IMR-90 (cell line): ENCODE data around the gene LONP2. TPM values are rescaled to one million over a fixed set of nuclear protein-coding genes. Genes with fewer than 3 reads are reported as not detected.

Experiments
- ATAC-seq: fragments of 200-7000 bp; cut with Tn5 transposase; 2 replicates; pipeline ENCODE4 v1.9.1; 2020; ENCODE audit warnings: low read depth, mild to moderate bottlenecking, moderate library complexity
- BruUV-seq: library from RNA; stranded (reverse); fragments of 400-500 nt; replicated peaks from 2 replicates; lab custom pipeline; 2021; lab: Mats Ljungman, UMichigan
- CTCF ChIA-PET: fragments of 300-600 bp; formaldehyde crosslinking; extraction: SDS; loops from one replicate; lab custom pipeline; 2021; ENCODE audit warnings: antibody characterized with exemption; lab: Yijun Ruan, JAX
- POLR2A ChIA-PET: fragments of 300-600 bp; sonication (Branson Sonifier 250); formaldehyde crosslinking; loops from one replicate; lab custom pipeline; 2022; ENCODE audit warnings: antibody characterized with exemption; ENCODE audit not compliant: unreplicated experiment; lab: Charles Lee
- DNase-seq: peaks from one replicate; pipeline ENCODE4 v3.0.0; 2013
- H2AFZ ChIP-seq: replicated peaks from 2 replicates; pipeline ENCODE3; 2013; ENCODE audit warnings: low read length, mild to moderate bottlenecking; ENCODE audit not compliant: poor library complexity
- H2AK5ac ChIP-seq: 2 replicates; pipeline ENCODE4 v1.6.1; 2013; ENCODE audit warnings: low read depth, low read length, inconsistent platforms
- H2AK9ac ChIP-seq: replicated peaks from 2 replicates; pipeline ENCODE3; 2013; ENCODE audit warnings: mild to moderate bottlenecking, low read depth, low read length, moderate library complexity; ENCODE audit not compliant: poor library complexity
- H2BK120ac ChIP-seq: 2 replicates; pipeline ENCODE4 v1.6.1; 2013; ENCODE audit warnings: low read depth, low read length, inconsistent platforms
- H2BK15ac ChIP-seq: 3 replicates; pipeline ENCODE4 v1.6.1; 2013; ENCODE audit warnings: low read depth, low read length, inconsistent platforms
- H2BK20ac ChIP-seq: 2 replicates; pipeline ENCODE4 v1.6.1; 2013; ENCODE audit warnings: low read depth, mild to moderate bottlenecking, inconsistent platforms, low read length, moderate library complexity
- H2BK5ac ChIP-seq: 2 replicates; pipeline ENCODE4 v1.6.1; 2013; ENCODE audit warnings: mild to moderate bottlenecking, low read depth, low read length, inconsistent platforms; ENCODE audit not compliant: poor library complexity, severe bottlenecking
- H3K14ac ChIP-seq: replicated peaks from 2 replicates; pipeline ENCODE4 v1.6.1; 2013; ENCODE audit warnings: low read depth, low read length, inconsistent platforms
- H3K18ac ChIP-seq: 2 replicates; pipeline ENCODE4 v1.6.1; 2013; ENCODE audit warnings: low read depth, low read length, control low read depth
- H3K23ac ChIP-seq: 2 replicates; pipeline ENCODE4 v1.6.1; 2013; ENCODE audit warnings: low read depth, low read length, inconsistent platforms
- H3K27ac ChIP-seq: 2 replicates; pipeline ENCODE4 v1.5.1; 2013; ENCODE audit warnings: mild to moderate bottlenecking, control low read depth, low read length; ENCODE audit not compliant: insufficient read depth
- H3K27me3 ChIP-seq: 2 replicates; pipeline ENCODE4 v1.6.1; 2013; ENCODE audit warnings: low read length; ENCODE audit not compliant: control insufficient read depth, insufficient read depth
- H3K36me3 ChIP-seq: 2 replicates; pipeline ENCODE4 v1.6.1; 2013; ENCODE audit warnings: low read length, mixed read lengths; ENCODE audit not compliant: control insufficient read depth, insufficient read depth
- H3K4ac ChIP-seq: 2 replicates; pipeline ENCODE4 v1.6.1; 2013; ENCODE audit warnings: low read depth, low read length, inconsistent platforms
- H3K4me1 ChIP-seq: 2 replicates; pipeline ENCODE4 v1.6.1; 2013; ENCODE audit warnings: low read length, mixed read lengths; ENCODE audit not compliant: control insufficient read depth, insufficient read depth
- H3K4me2 ChIP-seq: 2 replicates; pipeline ENCODE4 v1.6.1; 2013; ENCODE audit warnings: low read depth, mild to moderate bottlenecking, control low read depth, low read length, moderate library complexity
- H3K4me3 ChIP-seq: 2 replicates; pipeline ENCODE4 v1.5.1; 2013; ENCODE audit warnings: low read depth, mild to moderate bottlenecking, control low read depth, low read length, moderate library complexity; ENCODE audit not compliant: insufficient read depth
- H3K56ac ChIP-seq: 2 replicates; pipeline ENCODE4 v1.6.1; 2013; ENCODE audit warnings: low read length, inconsistent platforms; ENCODE audit not compliant: insufficient read depth; ENCODE audit errors: extremely low read depth
- H3K79me1 ChIP-seq, 2 experiments: 2 replicates each; pipeline ENCODE4 v1.6.1; 2013; ENCODE audit warnings: low read length in 2 of 2, inconsistent platforms in 1 of 2, low read depth in 1 of 2
- H3K9ac ChIP-seq: 2 replicates; pipeline ENCODE4 v1.6.1; 2013; ENCODE audit warnings: low read depth, low read length, control low read depth
- H3K9me1 ChIP-seq: 2 replicates; pipeline ENCODE4 v1.6.1; 2013; ENCODE audit warnings: low read length, inconsistent platforms; ENCODE audit not compliant: insufficient read depth
- H3K9me3 ChIP-seq: 2 replicates; pipeline ENCODE4 v1.6.1; 2013; ENCODE audit warnings: low read length; ENCODE audit not compliant: control insufficient read depth, insufficient read depth
- H4K20me1 ChIP-seq: 2 replicates; pipeline ENCODE4 v1.6.1; 2013; ENCODE audit warnings: low read length, inconsistent platforms; ENCODE audit not compliant: insufficient read depth
- H4K5ac ChIP-seq: 2 replicates; pipeline ENCODE4 v1.6.1; 2013; ENCODE audit warnings: mild to moderate bottlenecking, low read depth, low read length, control low read depth
- H4K8ac ChIP-seq, 2 experiments: 2 replicates each; pipeline ENCODE4 v1.6.1; 2013; ENCODE audit warnings: low read depth in 2 of 2, low read length in 2 of 2, control low read depth in 1 of 2, inconsistent platforms in 1 of 2
- H4K91ac ChIP-seq: 2 replicates; pipeline ENCODE4 v1.6.1; 2013; ENCODE audit warnings: low read depth, low read length, inconsistent platforms; ENCODE audit not compliant: insufficient read depth
- MAFK ChIP-seq: IDR thresholded peaks from 2 replicates; pipeline ENCODE4 v1.6.1; 2012; ENCODE audit warnings: low read depth, low read length, improper control_type of control experiment
- MAZ ChIP-seq: IDR thresholded peaks from 2 replicates; pipeline ENCODE4 v1.6.1; 2012; ENCODE audit warnings: low read depth, mild to moderate bottlenecking, low read length, improper control_type of control experiment, moderate library complexity, borderline replicate concordance
- MXI1 ChIP-seq: IDR thresholded peaks from 2 replicates; pipeline ENCODE4 v1.6.1; 2012; ENCODE audit warnings: low read depth, mild to moderate bottlenecking, low read length, moderate library complexity, borderline replicate concordance
- POLR2A ChIP-seq: IDR thresholded peaks from 2 replicates; pipeline ENCODE4 v1.6.1; 2012; ENCODE audit warnings: mild to moderate bottlenecking, low read depth, low read length
- RAD21 ChIP-seq: IDR thresholded peaks from 2 replicates; pipeline ENCODE4 v1.6.1; 2012; ENCODE audit warnings: low read length, improper control_type of control experiment
- RCOR1 ChIP-seq: IDR thresholded peaks from 2 replicates; pipeline ENCODE4 v1.6.1; 2012; ENCODE audit warnings: mild to moderate bottlenecking, low read length, improper control_type of control experiment; ENCODE audit not compliant: insufficient replicate concordance
- WGBS, 2 experiments: methylation state at CpG; one replicate each; pipeline versions ENCODE4 v1.1.5 to v1.1.7; 2013; ENCODE audit warnings: missing lambda C conversion rate in 2 of 2; ENCODE audit not compliant: insufficient read length in 1 of 2; ENCODE audit errors: extremely low coverage in 2 of 2; 5-methylcytosine and 5-hydroxymethylcytosine counted together
- dilution Hi-C: fragments of 300-500 bp; cut with HindIII; formaldehyde crosslinking; loops from one replicate; pipeline ENCODE4 v1.14.3; 2018; ENCODE audit warnings: low sequenced_read_pairs; ENCODE audit not compliant: unreplicated experiment
- in situ Hi-C: fragments of 300-500 bp; cut with MboI; formaldehyde crosslinking; loops from 3 replicates; pipeline ENCODE4 v1.14.3; 2019; ENCODE audit warnings: low sequenced_read_pairs, inconsistent platforms, mixed read lengths
- intact Hi-C: fragments of 100-400 bp; cut with micrococcal nuclease; formaldehyde crosslinking; loops from 2 replicates; pipeline ENCODE4 v1.10.0; 2022
- polyA plus RNA-seq, 3 experiments: library from polyadenylated mRNA; depleted of rRNA; stranded (reverse); fragments of >200 nt; gene quantifications; 2 replicates each; pipeline ENCODE4 v1.2.3, GENCODE V29; 2012; ENCODE audit warnings: low replicate concordance in 1 of 3
- total RNA-seq: library from RNA; depleted of rRNA; stranded (reverse); fragments of >200 nt; gene quantifications from 2 replicates; pipeline ENCODE4 v1.2.3, GENCODE V29; 2012
- TF ChIP-seq, protein P1 (sequence below): fragments of 150-350 bp; IDR thresholded peaks from 2 replicates; pipeline ENCODE4 v1.6.1; 2016; ENCODE audit warnings: low read depth, mild to moderate bottlenecking, low read length, moderate library complexity, borderline replicate concordance
- TF ChIP-seq, protein P2 (sequence below): fragments of 150-350 bp; IDR thresholded peaks from 2 replicates; pipeline ENCODE4 v1.6.1; 2017; ENCODE audit warnings: mild to moderate bottlenecking, antibody characterized with exemption, low read length, low read depth
- TF ChIP-seq, protein P3 (sequence below): conservative IDR thresholded peaks from 2 replicates; pipeline ENCODE4 v1.5.1; 2012; ENCODE audit warnings: mild to moderate bottlenecking, low read depth, low read length, improper control_type of control experiment

Gene LONP2
- total and polyA plus RNA-seq, 2 of the 4 experiments (the other 2 are of a cell fraction) = 31.5 to 90.9 TPM

DNA sequence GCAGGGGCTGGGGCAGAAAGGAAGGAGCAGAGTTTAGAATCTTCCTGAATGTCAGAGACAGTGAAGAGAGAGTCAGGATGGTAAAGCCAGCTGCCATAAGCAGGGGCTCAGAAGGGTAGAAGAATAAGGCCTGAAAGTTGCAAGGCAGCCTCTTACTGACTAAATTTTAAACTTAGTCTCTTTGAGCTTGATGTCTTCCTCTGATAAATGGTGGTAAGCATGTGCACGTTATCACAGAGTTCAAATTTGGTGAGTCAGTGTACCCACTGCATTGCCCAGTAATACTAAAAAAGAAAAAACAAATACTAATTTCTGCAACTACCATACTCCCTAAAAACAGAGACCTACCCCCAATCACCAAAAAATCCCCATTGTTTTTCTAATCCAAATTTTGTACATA, 96.0 kb downstream of the LONP2 start:
- Histone ChIP-seq H3K9me3 (no peaks in the 10 kb centered on the region), H4K5ac (no peak overlapping the region), H3K36me3 (peaks cover 12% of the 10 kb centered on the region), H3K4ac (no peak overlapping the region), H3K14ac (no peak overlapping the region; the same call in 1 of the 2 replicates), H2BK5ac (no peak overlapping the region), H2AFZ (no peak overlapping the region), H2AK9ac (no peak overlapping the region), H2BK120ac (no peak overlapping the region), H3K4me2 (no peak overlapping the region), H4K20me1 (no peaks in the 10 kb centered on the region), H3K9me1 (no peaks in the 10 kb centered on the region), H3K23ac (no peak overlapping the region), H3K79me1 (peaks cover 22 to 59% of the 10 kb centered on the region in 2 experiments), H3K27me3 (no peaks in the 10 kb centered on the region), H3K4me3 (no peak overlapping the region), H3K4me1 (peaks cover 8% of the 10 kb centered on the region), H2BK20ac (no peak overlapping the region), H3K27ac (no peak overlapping the region), H2BK15ac (no peak overlapping the region), H3K9ac (no peak overlapping the region), H3K18ac (no peak overlapping the region), H3K56ac (no peak overlapping the region), H2AK5ac (no peak overlapping the region), H4K91ac (no peak overlapping the region), H4K8ac (no peak overlapping the region)
- TF ChIP-seq RAD21 (no peak), MAFK (no peak), POLR2A (no peak), MAZ (no peak), RCOR1 (no peak), MXI1 (no peak)
- TF ChIP-seq, protein P1, sequence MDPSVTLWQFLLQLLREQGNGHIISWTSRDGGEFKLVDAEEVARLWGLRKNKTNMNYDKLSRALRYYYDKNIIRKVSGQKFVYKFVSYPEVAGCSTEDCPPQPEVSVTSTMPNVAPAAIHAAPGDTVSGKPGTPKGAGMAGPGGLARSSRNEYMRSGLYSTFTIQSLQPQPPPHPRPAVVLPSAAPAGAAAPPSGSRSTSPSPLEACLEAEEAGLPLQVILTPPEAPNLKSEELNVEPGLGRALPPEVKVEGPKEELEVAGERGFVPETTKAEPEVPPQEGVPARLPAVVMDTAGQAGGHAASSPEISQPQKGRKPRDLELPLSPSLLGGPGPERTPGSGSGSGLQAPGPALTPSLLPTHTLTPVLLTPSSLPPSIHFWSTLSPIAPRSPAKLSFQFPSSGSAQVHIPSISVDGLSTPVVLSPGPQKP = no peak
- TF ChIP-seq, protein P2, sequence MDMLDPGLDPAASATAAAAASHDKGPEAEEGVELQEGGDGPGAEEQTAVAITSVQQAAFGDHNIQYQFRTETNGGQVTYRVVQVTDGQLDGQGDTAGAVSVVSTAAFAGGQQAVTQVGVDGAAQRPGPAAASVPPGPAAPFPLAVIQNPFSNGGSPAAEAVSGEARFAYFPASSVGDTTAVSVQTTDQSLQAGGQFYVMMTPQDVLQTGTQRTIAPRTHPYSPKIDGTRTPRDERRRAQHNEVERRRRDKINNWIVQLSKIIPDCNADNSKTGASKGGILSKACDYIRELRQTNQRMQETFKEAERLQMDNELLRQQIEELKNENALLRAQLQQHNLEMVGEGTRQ = no peak
- TF ChIP-seq, protein P3, sequence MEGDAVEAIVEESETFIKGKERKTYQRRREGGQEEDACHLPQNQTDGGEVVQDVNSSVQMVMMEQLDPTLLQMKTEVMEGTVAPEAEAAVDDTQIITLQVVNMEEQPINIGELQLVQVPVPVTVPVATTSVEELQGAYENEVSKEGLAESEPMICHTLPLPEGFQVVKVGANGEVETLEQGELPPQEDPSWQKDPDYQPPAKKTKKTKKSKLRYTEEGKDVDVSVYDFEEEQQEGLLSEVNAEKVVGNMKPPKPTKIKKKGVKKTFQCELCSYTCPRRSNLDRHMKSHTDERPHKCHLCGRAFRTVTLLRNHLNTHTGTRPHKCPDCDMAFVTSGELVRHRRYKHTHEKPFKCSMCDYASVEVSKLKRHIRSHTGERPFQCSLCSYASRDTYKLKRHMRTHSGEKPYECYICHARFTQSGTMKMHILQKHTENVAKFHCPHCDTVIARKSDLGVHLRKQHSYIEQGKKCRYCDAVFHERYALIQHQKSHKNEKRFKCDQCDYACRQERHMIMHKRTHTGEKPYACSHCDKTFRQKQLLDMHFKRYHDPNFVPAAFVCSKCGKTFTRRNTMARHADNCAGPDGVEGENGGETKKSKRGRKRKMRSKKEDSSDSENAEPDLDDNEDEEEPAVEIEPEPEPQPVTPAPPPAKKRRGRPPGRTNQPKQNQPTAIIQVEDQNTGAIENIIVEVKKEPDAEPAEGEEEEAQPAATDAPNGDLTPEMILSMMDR = no peak
- ChIA-PET CTCF (no interaction called here), POLR2A (no interaction called here)
- intact Hi-C loops = no loop called here
- ATAC-seq (no peak), DNase-seq (no peak)
- BruUV-seq = no TSS peak
- dilution Hi-C loops = no loop called here
- in situ Hi-C loops = no loop called here
- no CpG with 5 or more reads among the region's 1 CpG for WGBS, 2 experiments
